H9 (cell line): ENCODE measurements around the gene SP3. TPM values are rescaled to one million over a fixed set of nuclear protein-coding genes. Genes with fewer than 3 reads are reported as not detected.

Experiments used
- DNase-seq: peaks from one replicate; pipeline ENCODE4 v3.0.0-alpha.2; 2017
- H2AFZ ChIP-seq: one replicate; pipeline ENCODE4 v1.6.1; 2013; ENCODE audit warnings: mild to moderate bottlenecking, low read length, control low read depth, moderate library complexity
- H2AK5ac ChIP-seq: 2 replicates; pipeline ENCODE4 v1.6.1; 2013; ENCODE audit warnings: low read length, control low read depth, mixed read lengths; ENCODE audit not compliant: insufficient read length
- H2BK120ac ChIP-seq: one replicate; pipeline ENCODE4 v1.6.1; 2013; ENCODE audit warnings: low read depth, mild to moderate bottlenecking, low read length, control low read depth, inconsistent platforms; ENCODE audit not compliant: poor library complexity, severe bottlenecking
- H2BK12ac ChIP-seq: 2 replicates; pipeline ENCODE4 v1.6.1; 2013; ENCODE audit warnings: low read length, control low read depth, mixed read lengths, low read depth; ENCODE audit not compliant: insufficient read length
- H2BK15ac ChIP-seq: 2 replicates; pipeline ENCODE4 v1.6.1; 2013; ENCODE audit warnings: low read depth, low read length, control low read depth
- H2BK20ac ChIP-seq: one replicate; pipeline ENCODE4 v1.6.1; 2013; ENCODE audit warnings: low read depth, mild to moderate bottlenecking, low read length, control low read depth, inconsistent platforms; ENCODE audit not compliant: poor library complexity, severe bottlenecking
- H2BK5ac ChIP-seq: 2 replicates; pipeline ENCODE4 v1.6.1; 2013; ENCODE audit warnings: low read length, control low read depth, mixed read lengths; ENCODE audit not compliant: insufficient read length
- H3K14ac ChIP-seq: 2 replicates; pipeline ENCODE4 v1.6.1; 2013; ENCODE audit warnings: low read length, control low read depth; ENCODE audit not compliant: insufficient read depth
- H3K18ac ChIP-seq: 2 replicates; pipeline ENCODE4 v1.6.1; 2013; ENCODE audit warnings: low read depth, mild to moderate bottlenecking, mixed read lengths, low read length, control low read depth; ENCODE audit not compliant: insufficient read length
- H3K23ac ChIP-seq: 2 replicates; pipeline ENCODE4 v1.6.1; 2013; ENCODE audit warnings: low read length, control low read depth, mixed read lengths, low read depth; ENCODE audit not compliant: insufficient read length
- H3K23me2 ChIP-seq: 2 replicates; pipeline ENCODE4 v1.6.1; 2013; ENCODE audit warnings: low read depth, mild to moderate bottlenecking, mixed read lengths, low read length, control low read depth; ENCODE audit not compliant: insufficient read length, poor library complexity, severe bottlenecking
- H3K27ac ChIP-seq: 2 replicates; pipeline ENCODE4 v1.5.1; 2013; ENCODE audit warnings: low read length, control low read depth, mixed read lengths, low read depth; ENCODE audit not compliant: insufficient read length
- H3K27me3 ChIP-seq: 2 replicates; pipeline ENCODE4 v1.6.1; 2013; ENCODE audit warnings: low read length, control low read depth, inconsistent platforms; ENCODE audit not compliant: insufficient read depth
- H3K4ac ChIP-seq: 2 replicates; pipeline ENCODE4 v1.6.1; 2013; ENCODE audit warnings: low read depth, mild to moderate bottlenecking, control low read depth, inconsistent platforms, low read length, moderate library complexity
- H3K4me1 ChIP-seq: 2 replicates; pipeline ENCODE4 v1.6.1; 2013; ENCODE audit warnings: low read length, control low read depth, inconsistent platforms; ENCODE audit not compliant: insufficient read depth
- H3K4me2 ChIP-seq: 2 replicates; pipeline ENCODE4 v1.6.1; 2013; ENCODE audit warnings: low read length, control low read depth, mixed read lengths; ENCODE audit not compliant: insufficient read length, insufficient read depth
- H3K56ac ChIP-seq: 2 replicates; pipeline ENCODE4 v1.6.1; 2013; ENCODE audit warnings: low read depth, mild to moderate bottlenecking, mixed read lengths, low read length, control low read depth; ENCODE audit not compliant: insufficient read length
- H3K79me1 ChIP-seq: 2 replicates; pipeline ENCODE4 v1.6.1; 2013; ENCODE audit warnings: low read depth, mild to moderate bottlenecking, moderate library complexity, low read length, control low read depth, inconsistent platforms; ENCODE audit not compliant: insufficient read depth, poor library complexity, severe bottlenecking
- H3K79me2 ChIP-seq: 2 replicates; pipeline ENCODE4 v1.6.1; 2013; ENCODE audit warnings: low read length, control low read depth, inconsistent platforms; ENCODE audit not compliant: insufficient read depth
- H3K9ac ChIP-seq: 2 replicates; pipeline ENCODE4 v1.6.1; 2013; ENCODE audit warnings: low read length, control low read depth, mixed read lengths; ENCODE audit not compliant: insufficient read length; ENCODE audit errors: extremely low read depth
- H3K9me3 ChIP-seq: one replicate; pipeline ENCODE4 v1.6.1; 2013; ENCODE audit warnings: low read depth, low read length, inconsistent platforms; ENCODE audit not compliant: control insufficient read depth
- H3T11ph ChIP-seq: one replicate; pipeline ENCODE4 v1.6.1; 2013; ENCODE audit warnings: mild to moderate bottlenecking, low read length, control low read depth, inconsistent platforms
- H4K20me1 ChIP-seq: one replicate; pipeline ENCODE4 v1.6.1; 2013; ENCODE audit not compliant: control insufficient read depth, insufficient read length, insufficient read depth
- H4K5ac ChIP-seq: 2 replicates; pipeline ENCODE4 v1.6.1; 2013; ENCODE audit warnings: low read depth, mild to moderate bottlenecking, mixed read lengths, low read length, control low read depth; ENCODE audit not compliant: insufficient read length
- H4K8ac ChIP-seq: replicated peaks from 2 replicates; pipeline ENCODE4 v1.6.1; 2013; ENCODE audit warnings: low read length, control low read depth, mixed read lengths, low read depth; ENCODE audit not compliant: insufficient read length
- H4K91ac ChIP-seq: 2 replicates; pipeline ENCODE4 v1.6.1; 2013; ENCODE audit warnings: low read depth, mild to moderate bottlenecking, moderate library complexity, mixed read lengths, low read length, control low read depth; ENCODE audit not compliant: insufficient read length
- H3K27ac Mint-ChIP-seq, 3 experiments: 2 replicates in 2 of 3; 3 replicates in 1 of 3; pipeline ENCODE4 v1.8.0; 2020 to 2021; ENCODE audit warnings: mixed read lengths in 3 of 3, mild to moderate bottlenecking in 1 of 3, moderate library complexity in 1 of 3
- H3K27me3 Mint-ChIP-seq: 2 replicates; pipeline ENCODE4 v1.8.0; 2021; ENCODE audit warnings: low read depth, mild to moderate bottlenecking, moderate library complexity, mixed read lengths
- H3K36me3 Mint-ChIP-seq, 3 experiments: 2 replicates in 2 of 3; 3 replicates in 1 of 3; pipeline ENCODE4 v1.8.0; 2020 to 2021; ENCODE audit warnings: low read depth in 3 of 3, mixed read lengths in 3 of 3; ENCODE audit not compliant: insufficient read depth in 1 of 3
- H3K4me1 Mint-ChIP-seq, 2 experiments: 2 replicates each; pipeline ENCODE4 v1.8.0; 2020; ENCODE audit warnings: mixed read lengths in 2 of 2
- H3K4me3 Mint-ChIP-seq, 2 experiments: 2 replicates in 1 of 2; 3 replicates in 1 of 2; pipeline ENCODE4 v1.8.0; 2020 to 2021; ENCODE audit warnings: mild to moderate bottlenecking in 2 of 2, mixed read lengths in 2 of 2, moderate library complexity in 1 of 2
- H3K9me3 Mint-ChIP-seq, 2 experiments: 2 replicates in 1 of 2; 3 replicates in 1 of 2; pipeline ENCODE4 v1.8.0; 2020; ENCODE audit warnings: mild to moderate bottlenecking in 2 of 2, mixed read lengths in 2 of 2, moderate library complexity in 1 of 2
- WGBS: extraction: QIAGEN DNeasy Blood & Tissue Kit; methylation state at CpG from one replicate; pipeline ENCODE4 v1.1.7; 2013; ENCODE audit warnings: missing lambda C conversion rate, low lambda C conversion rate, mixed read lengths; ENCODE audit not compliant: insufficient read length; ENCODE audit errors: extremely low coverage; 5-methylcytosine and 5-hydroxymethylcytosine counted together
- total RNA-seq: library from RNA; stranded (reverse); gene quantifications from 2 replicates; pipeline ENCODE4 v1.2.1, GENCODE V29; 2021
- TF ChIP-seq, protein P1 (sequence below): fragments of 200-600 bp; sonication (generic); conservative IDR thresholded peaks from 3 replicates; pipeline ENCODE4 v1.8.0; 2021; ENCODE audit warnings: antibody characterized with exemption, mild to moderate bottlenecking

The SP3 gene
- total RNA-seq, 1 experiment from 2014 or later = 86.3 TPM

DNA sequence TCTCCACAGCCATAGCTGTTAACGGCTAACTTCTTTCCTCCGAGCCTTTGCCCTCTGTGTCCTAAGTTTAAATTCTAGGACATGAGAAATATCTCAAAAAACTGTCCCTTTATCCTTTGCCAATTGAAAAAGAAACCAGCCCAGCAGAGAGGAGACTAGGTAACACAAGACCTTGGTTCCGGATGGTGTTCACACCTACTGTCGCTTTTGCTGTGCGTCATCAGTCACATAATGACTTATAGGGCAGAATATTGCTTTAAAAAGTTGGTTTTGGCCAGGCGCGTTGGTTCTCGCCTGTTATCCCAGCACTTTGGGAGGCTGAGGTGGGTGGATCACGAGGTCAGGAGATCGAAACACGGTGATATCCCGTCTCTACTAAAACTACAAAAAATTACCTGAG is 66.2 kb downstream of the SP3 start:
- Histone ChIP-seq H2AK5ac (no peak overlapping the region), H3K56ac (no peak overlapping the region), H3K9me3 (no peaks in the 10 kb centered on the region), H3K23me2 (no peaks in the 10 kb centered on the region), H3K27me3 (no peaks in the 10 kb centered on the region), H4K91ac (no peak overlapping the region), H3K18ac (no peak overlapping the region), H2BK15ac (no peak overlapping the region), H3K4me2 (no peak overlapping the region), H2AFZ (no peak overlapping the region), H3K14ac (no peak overlapping the region), H3K23ac (no peak overlapping the region), H4K20me1 (no peaks in the 10 kb centered on the region), H4K5ac (no peak overlapping the region), H4K8ac (no peak overlapping the region), H3K79me1 (no peaks in the 10 kb centered on the region), H2BK12ac (no peak overlapping the region), H3K4ac (no peak overlapping the region), H3K4me1 (no peaks in the 10 kb centered on the region), H2BK120ac (no peak overlapping the region), H3T11ph (no peak overlapping the region), H2BK20ac (no peak overlapping the region), H3K9ac (no peak overlapping the region), H2BK5ac (no peak overlapping the region), H3K27ac (no peak overlapping the region), H3K79me2 (no peaks in the 10 kb centered on the region)
- Mint-ChIP-seq H3K4me3 (no peak overlapping the region), H3K27me3 (no peaks in the 10 kb centered on the region), H3K9me3 (no peaks in the 10 kb centered on the region), H3K27ac (no peak overlapping the region; a peak in 1 of 7 replicates), H3K36me3 (peaks cover 0 to 3% (median under 1%) of the 10 kb centered on the region in 3 experiments; a peak in 2 of 7 replicates), H3K4me1 (no peaks in the 10 kb centered on the region)
- DNase-seq = no peak
- WGBS = no CpG with 5 or more reads among the region's 12 CpGs
- TF ChIP-seq, protein P1, sequence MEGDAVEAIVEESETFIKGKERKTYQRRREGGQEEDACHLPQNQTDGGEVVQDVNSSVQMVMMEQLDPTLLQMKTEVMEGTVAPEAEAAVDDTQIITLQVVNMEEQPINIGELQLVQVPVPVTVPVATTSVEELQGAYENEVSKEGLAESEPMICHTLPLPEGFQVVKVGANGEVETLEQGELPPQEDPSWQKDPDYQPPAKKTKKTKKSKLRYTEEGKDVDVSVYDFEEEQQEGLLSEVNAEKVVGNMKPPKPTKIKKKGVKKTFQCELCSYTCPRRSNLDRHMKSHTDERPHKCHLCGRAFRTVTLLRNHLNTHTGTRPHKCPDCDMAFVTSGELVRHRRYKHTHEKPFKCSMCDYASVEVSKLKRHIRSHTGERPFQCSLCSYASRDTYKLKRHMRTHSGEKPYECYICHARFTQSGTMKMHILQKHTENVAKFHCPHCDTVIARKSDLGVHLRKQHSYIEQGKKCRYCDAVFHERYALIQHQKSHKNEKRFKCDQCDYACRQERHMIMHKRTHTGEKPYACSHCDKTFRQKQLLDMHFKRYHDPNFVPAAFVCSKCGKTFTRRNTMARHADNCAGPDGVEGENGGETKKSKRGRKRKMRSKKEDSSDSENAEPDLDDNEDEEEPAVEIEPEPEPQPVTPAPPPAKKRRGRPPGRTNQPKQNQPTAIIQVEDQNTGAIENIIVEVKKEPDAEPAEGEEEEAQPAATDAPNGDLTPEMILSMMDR = no peak
